H1 (cell line): Measurements from ENCODE around the gene AP1M1. TPM values are rescaled to one million over a fixed set of nuclear protein-coding genes. Genes with fewer than 3 reads are reported as not detected.

Experiments
- CTCF ChIA-PET: fragments of 300-600 bp; sonication (Branson Sonifier 250); formaldehyde crosslinking; loops from one replicate; lab custom pipeline; 2021; ENCODE audit not compliant: partially characterized antibody; lab: Charles Lee
- POLR2A ChIA-PET: fragments of 300-600 bp; sonication (Branson Sonifier 250); formaldehyde crosslinking; loops from one replicate; lab custom pipeline; 2021; ENCODE audit warnings: inconsistent platforms; ENCODE audit not compliant: partially characterized antibody; lab: Charles Lee
- DNase-seq, 2 experiments: peaks; one replicate each; pipeline versions ENCODE4 v3.0.0 to v3.0.0-alpha.2; 2010 to 2022; ENCODE audit warnings: low spot score in 2 of 2, low read depth in 1 of 2, mixed read lengths in 1 of 2
- FAIRE-seq: peaks from 2 replicates; lab custom pipeline; 2011; peaks lifted over from hg19 to GRCh38; lab: Jason Lieb, UNC
- H2AFZ ChIP-seq: 2 replicates; pipeline ENCODE4 v1.8.1; 2012; ENCODE audit warnings: low read length, inconsistent platforms
- H2AK5ac ChIP-seq: 2 replicates; pipeline ENCODE4 v1.6.1; 2013; ENCODE audit warnings: low read depth, low read length
- H2BK120ac ChIP-seq: replicated peaks from 2 replicates; pipeline ENCODE3; 2013; ENCODE audit warnings: low read depth, low read length, inconsistent platforms
- H2BK12ac ChIP-seq: 2 replicates; pipeline ENCODE4 v1.6.1; 2013; ENCODE audit warnings: low read depth, low read length
- H2BK15ac ChIP-seq: 2 replicates; pipeline ENCODE4 v1.6.1; 2013; ENCODE audit warnings: low read length
- H2BK20ac ChIP-seq: 2 replicates; pipeline ENCODE4 v1.6.1; 2013; ENCODE audit warnings: low read length
- H2BK5ac ChIP-seq: 2 replicates; pipeline ENCODE4 v1.6.1; 2013; ENCODE audit warnings: low read depth, low read length
- H3K14ac ChIP-seq: 2 replicates; pipeline ENCODE4 v1.6.1; 2013; ENCODE audit warnings: inconsistent platforms; ENCODE audit not compliant: insufficient read length
- H3K18ac ChIP-seq: 2 replicates; pipeline ENCODE4 v1.6.1; 2013; ENCODE audit warnings: low read length; ENCODE audit errors: extremely low read depth
- H3K23ac ChIP-seq: 2 replicates; pipeline ENCODE4 v1.6.1; 2013; ENCODE audit warnings: inconsistent platforms; ENCODE audit not compliant: insufficient read length
- H3K23me2 ChIP-seq: 2 replicates; pipeline ENCODE4 v1.6.1; 2013; ENCODE audit warnings: low read depth, low read length
- H3K27ac ChIP-seq: 2 replicates; pipeline ENCODE4 v1.6.1; 2011; ENCODE audit warnings: low read depth, low read length, inconsistent platforms
- H3K27me3 ChIP-seq, 4 experiments: replicated peaks in 1 of 4; 1 replicate in 1 of 4; 2 replicates in 3 of 4; pipeline versions ENCODE4 v1.6.1 to v1.8.1; 2011 to 2013; ENCODE audit warnings: low read length in 3 of 4, mild to moderate bottlenecking in 3 of 4, inconsistent platforms in 2 of 4, mixed read lengths in 2 of 4, moderate library complexity in 1 of 4; ENCODE audit not compliant: control insufficient read depth in 3 of 4, insufficient read depth in 3 of 4; ENCODE audit errors: extremely low read depth in 1 of 4
- H3K36me3 ChIP-seq, 4 experiments: 2 replicates each; pipeline versions ENCODE4 v1.6.1 to v1.8.1; 2011 to 2013; ENCODE audit warnings: mild to moderate bottlenecking in 4 of 4, low read length in 3 of 4, moderate library complexity in 2 of 4, control low read depth in 1 of 4, inconsistent platforms in 1 of 4; ENCODE audit not compliant: insufficient read depth in 4 of 4, control insufficient read depth in 2 of 4
- H3K4ac ChIP-seq: replicated peaks from 2 replicates; pipeline ENCODE3; 2013; ENCODE audit warnings: low read length, low read depth, mixed read lengths, inconsistent platforms; ENCODE audit not compliant: insufficient read length
- H3K4me1 ChIP-seq, 4 experiments: replicated peaks in 1 of 4; 1 replicate in 1 of 4; 2 replicates in 3 of 4; pipeline versions ENCODE4 v1.6.1 to v1.8.1; 2011 to 2013; ENCODE audit warnings: low read length in 3 of 4, inconsistent platforms in 2 of 4, mixed read lengths in 1 of 4; ENCODE audit not compliant: insufficient read depth in 4 of 4, control insufficient read depth in 3 of 4
- H3K4me2 ChIP-seq, 2 experiments: 2 replicates each; pipeline versions ENCODE4 v1.6.1 to v1.8.1; 2011 to 2013; ENCODE audit warnings: low read depth in 2 of 2, low read length in 2 of 2, control low read depth in 1 of 2, inconsistent platforms in 1 of 2, mild to moderate bottlenecking in 1 of 2; ENCODE audit not compliant: insufficient read depth in 1 of 2
- H3K4me3 ChIP-seq, 4 experiments: fragments of 200-600, 300-600 bp in 1 of 4; sonication (generic), shearing (Covaris generic), sonication (Bioruptor Twin) in 1 of 4; 2 replicates each; pipeline versions ENCODE4 v1.5.1 to v1.8.1; 2011 to 2016; ENCODE audit warnings: low read length in 4 of 4, low read depth in 3 of 4, control low read depth in 2 of 4, inconsistent platforms in 2 of 4, mild to moderate bottlenecking in 2 of 4, mixed read lengths in 1 of 4, moderate library complexity in 1 of 4; ENCODE audit not compliant: insufficient read depth in 2 of 4; ENCODE audit errors: extremely low read depth in 1 of 4
- H3K56ac ChIP-seq: replicated peaks from 2 replicates; pipeline ENCODE3; 2013; ENCODE audit warnings: low read depth, mild to moderate bottlenecking, mixed read lengths, low read length, inconsistent platforms; ENCODE audit not compliant: insufficient read length
- H3K79me1 ChIP-seq: 2 replicates; pipeline ENCODE4 v1.6.1; 2013; ENCODE audit warnings: low read depth, low read length, control low read depth
- H3K79me2 ChIP-seq, 2 experiments: 2 replicates each; pipeline versions ENCODE4 v1.6.1 to v1.8.1; 2012 to 2013; ENCODE audit warnings: low read length in 2 of 2, mild to moderate bottlenecking in 2 of 2, inconsistent platforms in 1 of 2; ENCODE audit not compliant: insufficient read depth in 2 of 2, control insufficient read depth in 1 of 2
- H3K9ac ChIP-seq, 4 experiments: replicated peaks in 1 of 4; 1 replicate in 1 of 4; 2 replicates in 3 of 4; pipeline versions ENCODE4 v1.6.1 to v1.8.1; 2011 to 2013; ENCODE audit warnings: low read depth in 3 of 4, low read length in 3 of 4, control low read depth in 2 of 4, mild to moderate bottlenecking in 2 of 4, moderate library complexity in 2 of 4, inconsistent platforms in 1 of 4; ENCODE audit errors: extremely low read depth in 1 of 4
- H3K9me3 ChIP-seq, 2 experiments: 2 replicates each; pipeline versions ENCODE4 v1.6.1 to v1.8.1; 2012 to 2013; ENCODE audit warnings: mild to moderate bottlenecking in 2 of 2, moderate library complexity in 2 of 2, control low read depth in 1 of 2, inconsistent platforms in 1 of 2, low read depth in 1 of 2, low read length in 1 of 2, mixed read lengths in 1 of 2; ENCODE audit not compliant: insufficient read depth in 2 of 2
- H4K20me1 ChIP-seq, 2 experiments: replicated peaks in 1 of 2; 2 replicates each; pipeline versions ENCODE3 to v1.8.1; 2011 to 2013; ENCODE audit warnings: inconsistent platforms in 2 of 2, low read length in 2 of 2, mild to moderate bottlenecking in 1 of 2; ENCODE audit not compliant: insufficient read depth in 2 of 2, control insufficient read depth in 1 of 2
- H4K5ac ChIP-seq: 2 replicates; pipeline ENCODE4 v1.6.1; 2013; ENCODE audit warnings: low read length, low read depth, mixed read lengths, inconsistent platforms; ENCODE audit not compliant: insufficient read length
- H4K8ac ChIP-seq: 2 replicates; pipeline ENCODE4 v1.8.0; 2013; ENCODE audit warnings: mild to moderate bottlenecking, moderate library complexity, low read length, inconsistent platforms; ENCODE audit not compliant: insufficient read depth; ENCODE audit errors: extremely low read depth
- H4K91ac ChIP-seq: replicated peaks from 2 replicates; pipeline ENCODE3; 2013; ENCODE audit warnings: low read length, mixed read lengths, inconsistent platforms; ENCODE audit not compliant: insufficient read length
- HDAC6 ChIP-seq: IDR thresholded peaks from one replicate; pipeline ENCODE4 v1.7.1; 2012; ENCODE audit warnings: low read depth, mild to moderate bottlenecking, inconsistent platforms, low read length, moderate library complexity
- RNF2 ChIP-seq: fragments of 200-900, 300-1000 bp; sonication (generic); IDR thresholded peaks from 2 replicates; pipeline ENCODE4 v1.7.1; 2016; ENCODE audit warnings: borderline replicate concordance, low read depth, mild to moderate bottlenecking, antibody characterized with exemption, low read length; ENCODE audit not compliant: poor library complexity, severe bottlenecking; ENCODE audit errors: missing control alignments
- USF2 ChIP-seq: IDR thresholded peaks from 2 replicates; pipeline ENCODE4 v1.6.1; 2011; ENCODE audit warnings: low read length, improper control_type of control experiment
- WGBS, 2 experiments: shearing (Covaris generic) in 1 of 2; methylation state at CpG; one replicate each; pipeline versions ENCODE4 v1.1.6 to v1.1.7; 2013 to 2015; ENCODE audit warnings: low lambda C conversion rate in 2 of 2, mixed read lengths in 2 of 2, inconsistent platforms in 1 of 2, low coverage in 1 of 2, missing lambda C conversion rate in 1 of 2; ENCODE audit not compliant: insufficient replicate concordance in 2 of 2, insufficient coverage in 1 of 2, insufficient read length in 1 of 2; ENCODE audit errors: extremely low coverage in 1 of 2, missing lambda C conversion rate in 1 of 2; 5-methylcytosine and 5-hydroxymethylcytosine counted together
- polyA plus RNA-seq, 7 experiments: library from polyadenylated mRNA; depleted of rRNA in 3 of 7; stranded (reverse) in 5 of 7; unstranded in 2 of 7; fragments of >200 nt in 5 of 7; fragments of 200-250 nt in 2 of 7; gene quantifications; 1 replicate in 5 of 7; 2 replicates in 1 of 7; 4 replicates in 1 of 7; pipeline versions ENCODE4 v1.2.1 to v1.2.3, GENCODE V29; 2011 to 2013; ENCODE audit warnings: missing spikeins in 2 of 7, mixed read lengths in 2 of 7
- total RNA-seq: library from RNA; stranded (reverse); fragmentation: NEBNext Ultra II Directional; extraction: Animal tissue kit (Norgen Biotek cat#: 25700); gene quantifications from 2 replicates; pipeline ENCODE4 v1.2.1, GENCODE V29; 2021

The AP1M1 gene
- total and polyA plus RNA-seq, 2 of the 8 experiments (the other 6 are each of a cell fraction or from before 2014, with no cell fraction given), result 30.9 to 37.5 TPM

- Histone ChIP-seq H3K4me3 (no peak overlapping the region), H3K79me1 (no peaks in the 10 kb centered on the region), H3K27me3 (no peaks in the 10 kb centered on the region), H3K9ac (no peak overlapping the region), H2AFZ (no peak overlapping the region), H2AK5ac (no peak overlapping the region), H2BK12ac (no peak overlapping the region), H3K23me2 (no peaks in the 10 kb centered on the region), H4K91ac (no peak overlapping the region), H4K20me1 (peaks cover 0 to 5% of the 10 kb centered on the region in 2 experiments), H2BK20ac (no peak overlapping the region), H3K4me2 (no peak overlapping the region), H3K18ac (no peak overlapping the region), H3K14ac (no peak overlapping the region), H4K5ac (no peak overlapping the region), H3K9me3 (no peaks in the 10 kb centered on the region)
- ChIA-PET POLR2A (no interaction called here), CTCF (interaction anchor here (0.6 to 2.0 kb wide), 5 partner anchors 12 to 165 kb away, joined by 3 to 5 read pairs (median 3); no protein-coding TSS in a partner anchor)
- TF ChIP-seq HDAC6 (no peak), USF2 (no peak), RNF2 (no peak)
- TF ChIP-seq, all 59 proteins: peak for 0
- Histone ChIP-seq H3K4ac (no peak overlapping the region), H3K23ac (no peak overlapping the region), H3K4me1 (no peaks in the 10 kb centered on the region; a peak in 1 of 7 replicates), H4K8ac (no peak overlapping the region), H3K36me3 (no peaks in the 10 kb centered on the region; a peak in 1 of 8 replicates), H2BK120ac (no peak overlapping the region), H2BK15ac (no peak overlapping the region), H2BK5ac (no peak overlapping the region), H3K56ac (no peak overlapping the region), H3K79me2 (no peaks in the 10 kb centered on the region), H3K27ac (no peak overlapping the region)
- WGBS, 2 experiments, result 92% methylated on average over 17 of the region's 19 CpGs; no CpG with 5 or more reads in 1 of the 2 experiments
- FAIRE-seq (no peak), DNase-seq (no peak)
These were observed 36.3 kb downstream of the AP1M1 start for GRCh38 chr19:16233836-16234551.
